Fibroblast of skin of left biceps (primary cell): Measurements from ENCODE around the gene CD2BP2.

Experiments
- DNase-seq, 2 experiments: peaks; one replicate each; pipeline ENCODE4 v3.0.0-alpha.2; 2013; ENCODE audit warnings: low read depth in 2 of 2

Gene CD2BP2

DNA sequence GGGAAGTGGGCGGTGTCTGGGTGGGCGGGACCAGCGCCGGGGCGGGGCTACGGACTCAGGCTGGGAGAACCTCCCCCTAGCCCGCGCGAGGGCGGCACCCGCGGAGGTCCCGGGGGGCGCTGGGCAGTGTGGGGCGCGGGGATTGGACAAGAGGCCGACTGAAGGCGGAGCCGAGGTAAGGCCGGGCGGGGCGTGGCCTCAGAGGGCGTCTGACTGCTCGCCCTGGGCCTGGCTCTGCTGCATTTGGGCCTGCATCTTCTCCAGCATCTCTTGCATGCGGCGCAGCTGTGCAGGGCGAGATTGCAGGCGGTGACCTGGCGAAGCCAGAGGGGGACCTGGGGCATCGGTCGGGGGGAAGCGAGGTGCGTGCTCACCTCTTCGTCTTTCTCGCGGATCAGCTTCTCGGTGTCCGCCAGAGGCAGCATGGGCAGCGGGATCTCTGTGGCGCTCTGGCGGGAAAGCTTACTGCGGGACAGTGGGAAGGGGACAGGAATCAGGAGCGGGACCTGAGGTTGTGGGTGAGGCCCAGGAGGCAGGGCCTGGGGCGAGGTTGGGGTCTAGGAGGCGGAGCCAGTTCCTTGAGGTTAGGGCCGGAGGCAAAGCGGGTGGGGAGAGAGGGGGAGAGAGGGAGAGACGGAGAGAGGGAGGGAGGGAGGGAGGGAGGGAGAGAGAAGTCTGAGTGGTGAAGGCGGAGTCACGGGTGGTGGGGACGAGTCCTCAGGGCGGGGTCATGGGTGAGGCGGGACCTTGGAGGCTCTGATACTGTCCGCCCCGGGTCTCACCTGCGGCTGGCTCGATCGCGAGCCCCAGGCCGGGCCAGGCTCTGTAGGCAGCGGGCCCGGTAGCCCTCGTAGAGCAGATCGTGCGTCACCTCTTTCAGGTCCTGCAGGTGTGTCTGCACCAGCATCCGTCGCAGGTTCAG lies 23.4 kb upstream of the CD2BP2 start:
- peak; percentile 94 to 95 for DNase-seq

DNA sequence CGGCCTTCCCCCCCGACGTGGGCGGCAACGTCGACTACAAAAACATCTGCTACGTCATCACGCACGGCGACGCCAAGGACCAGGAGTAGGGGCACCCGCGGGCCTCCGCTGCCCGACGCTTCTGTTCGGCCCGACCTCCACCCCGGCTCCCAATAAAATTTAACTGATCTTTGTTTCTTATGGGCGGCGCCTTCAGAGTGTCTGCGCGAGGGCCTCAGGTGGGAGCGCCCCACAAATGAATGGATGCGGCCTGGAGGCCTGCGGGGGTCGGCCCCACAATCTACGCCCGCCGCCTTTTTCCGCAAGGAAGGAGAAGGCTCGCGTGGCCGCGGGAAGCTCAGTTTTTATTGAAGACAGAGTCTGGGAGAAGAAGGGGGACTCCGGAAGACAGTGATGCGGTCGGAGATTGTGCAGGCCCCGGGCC lies 22.7 kb upstream of the CD2BP2 start:
- peak; percentile 73 for DNase-seq

DNA sequence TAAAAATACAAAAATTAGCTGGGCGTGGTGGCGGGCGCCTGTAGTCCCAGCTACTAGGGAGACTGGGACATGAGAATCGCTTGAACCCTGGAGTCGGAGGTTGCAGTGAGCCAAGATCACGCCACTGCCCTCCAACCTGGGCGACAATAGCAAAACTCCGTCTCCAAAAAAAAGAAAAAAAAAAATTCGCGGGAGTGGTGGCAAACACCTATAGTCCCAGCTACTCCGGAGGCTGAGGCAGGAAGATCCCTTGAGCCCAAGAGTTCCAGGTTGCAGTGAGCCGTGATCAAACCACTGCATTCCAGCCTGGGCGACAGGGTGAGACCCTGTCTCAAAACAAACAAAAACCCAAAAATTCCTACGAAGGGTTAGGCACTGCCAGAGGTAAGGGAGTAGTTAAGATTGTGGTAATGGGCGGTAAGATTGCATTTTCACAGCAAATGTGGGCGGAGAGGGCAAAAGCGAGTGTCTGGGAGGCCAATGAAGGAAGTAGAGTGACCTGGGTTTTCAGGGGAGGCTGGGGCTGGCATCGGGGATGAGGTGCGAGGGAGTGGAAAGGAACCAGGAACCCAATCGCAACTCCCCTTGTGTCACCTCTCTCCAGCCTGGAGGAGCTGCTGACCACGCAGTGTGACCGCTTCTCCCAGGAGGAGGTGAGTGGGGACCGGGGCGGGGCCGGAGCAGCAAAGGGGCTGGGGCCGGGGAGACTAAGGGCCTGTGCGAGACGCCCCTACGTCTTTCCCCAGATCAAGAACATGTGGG lies 22.1 kb upstream of the CD2BP2 start:
- no peak for DNase-seq

DNA sequence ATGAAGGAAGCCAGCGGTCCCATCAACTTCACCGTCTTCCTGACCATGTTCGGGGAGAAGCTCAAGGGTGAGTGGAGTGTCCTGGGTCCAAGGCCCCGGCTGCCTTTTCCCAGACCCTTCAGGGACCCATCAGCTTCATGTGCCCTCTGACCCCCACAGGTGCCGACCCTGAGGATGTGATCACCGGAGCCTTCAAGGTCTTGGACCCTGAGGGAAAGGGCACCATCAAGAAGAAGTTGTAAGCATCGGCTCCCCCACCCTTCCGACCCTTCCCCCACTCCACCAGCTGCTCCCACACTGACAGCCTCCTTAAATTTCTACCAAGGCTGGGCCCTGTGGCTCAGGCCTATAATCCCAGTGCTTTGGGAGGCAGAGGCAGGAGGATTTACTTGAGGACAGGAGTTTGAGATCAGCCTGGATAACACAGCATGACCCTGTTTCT lies 21.4 kb upstream of the CD2BP2 start:
- DNase-seq: no peak

DNA sequence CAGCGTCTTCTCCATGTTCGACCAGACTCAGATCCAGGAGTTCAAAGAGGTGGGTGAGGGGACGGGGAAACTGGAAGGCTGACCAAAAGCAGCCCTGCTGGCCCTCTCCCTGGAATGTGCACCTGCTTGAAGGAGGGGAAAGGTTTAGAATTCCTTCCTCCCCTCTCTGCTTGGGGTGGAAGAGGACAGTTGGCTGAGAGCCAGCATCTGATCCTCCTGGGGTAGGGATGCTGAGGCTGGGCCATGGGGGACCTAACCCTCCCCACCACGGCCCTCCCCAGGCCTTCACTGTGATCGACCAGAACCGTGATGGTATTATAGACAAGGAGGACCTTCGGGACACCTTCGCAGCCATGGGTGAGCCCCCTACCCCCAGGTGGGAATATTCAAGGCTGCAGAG lies 20.8 kb upstream of the CD2BP2 start:
- no peak for DNase-seq

DNA sequence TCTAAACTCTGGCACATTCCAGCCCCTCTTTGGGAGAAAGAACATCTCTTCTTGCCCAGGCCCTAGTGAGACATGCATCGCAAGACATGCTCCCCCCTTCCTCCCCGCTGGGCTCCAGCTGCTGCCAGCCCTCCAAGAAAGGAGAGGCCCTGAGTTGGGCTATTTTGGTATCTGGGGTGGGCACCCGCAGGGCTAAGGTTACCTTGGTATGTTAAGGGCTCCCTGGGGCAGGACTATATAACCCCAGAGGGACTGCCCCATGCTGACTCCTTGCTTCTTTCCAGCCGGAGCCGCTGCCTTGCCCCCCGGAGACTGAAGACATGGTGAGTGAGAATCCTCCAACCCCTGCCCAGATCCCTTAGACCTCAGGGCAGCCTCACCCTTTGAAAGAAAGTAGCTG lies 19.4 kb upstream of the CD2BP2 start, which contains the start of gene MYL11:
TSS of gene MYL11 (plus strand) at position 265 of the 400 bp plus-strand sequence. CDS start at position 321, 56 bp downstream.
- no peak for DNase-seq

DNA sequence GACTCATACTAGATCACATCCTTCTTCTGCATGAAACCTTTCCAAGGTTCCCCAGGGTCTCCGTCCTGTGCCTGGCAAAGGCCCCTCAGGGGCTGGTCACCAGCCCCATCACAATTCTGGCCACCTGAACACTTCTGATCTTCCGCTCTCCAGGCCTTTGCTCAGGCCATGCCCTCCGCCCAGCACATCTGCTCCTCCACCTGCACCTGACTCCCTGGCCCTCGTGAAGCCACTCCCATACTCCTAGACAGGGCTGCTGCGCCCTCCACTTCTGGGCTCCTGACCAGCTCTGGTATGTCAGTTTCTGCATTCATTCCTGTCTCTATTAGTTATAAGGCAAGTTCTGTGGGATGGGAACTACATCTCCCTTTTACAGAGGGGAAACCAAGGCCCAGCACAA lies 17.6 kb upstream of the CD2BP2 start:
- DNase-seq: no peak

DNA sequence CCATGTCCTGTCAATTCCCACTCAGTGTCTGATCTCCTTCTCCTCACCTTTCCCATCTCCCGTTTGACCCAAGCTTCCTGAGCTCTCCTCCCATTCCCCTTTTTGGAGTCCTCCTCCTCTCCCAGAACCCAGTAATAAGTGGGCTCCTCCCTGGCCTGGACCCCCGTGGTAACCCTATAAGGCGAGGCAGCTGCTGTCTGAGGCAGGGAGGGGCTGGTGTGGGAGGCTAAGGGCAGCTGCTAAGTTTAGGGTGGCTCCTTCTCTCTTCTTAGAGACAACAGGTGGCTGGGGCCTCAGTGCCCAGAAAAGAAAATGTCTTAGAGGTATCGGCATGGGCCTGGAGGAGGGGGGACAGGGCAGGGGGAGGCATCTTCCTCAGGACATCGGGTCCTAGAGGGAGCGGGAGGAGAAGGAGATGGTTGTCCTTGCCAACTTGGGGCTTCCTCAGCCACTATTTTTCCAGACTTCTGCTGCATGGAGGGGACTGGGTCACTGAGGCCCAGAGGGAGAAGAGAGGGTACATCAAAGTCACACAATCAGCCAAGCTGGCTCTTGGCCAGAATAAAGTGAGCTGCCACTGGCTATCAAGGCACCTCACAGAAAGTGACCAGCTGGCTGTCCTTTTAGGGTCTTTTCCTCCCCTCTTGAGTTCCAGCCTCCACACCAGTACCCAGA lies 17.1 kb upstream of the CD2BP2 start:
- DNase-seq: no peak

DNA sequence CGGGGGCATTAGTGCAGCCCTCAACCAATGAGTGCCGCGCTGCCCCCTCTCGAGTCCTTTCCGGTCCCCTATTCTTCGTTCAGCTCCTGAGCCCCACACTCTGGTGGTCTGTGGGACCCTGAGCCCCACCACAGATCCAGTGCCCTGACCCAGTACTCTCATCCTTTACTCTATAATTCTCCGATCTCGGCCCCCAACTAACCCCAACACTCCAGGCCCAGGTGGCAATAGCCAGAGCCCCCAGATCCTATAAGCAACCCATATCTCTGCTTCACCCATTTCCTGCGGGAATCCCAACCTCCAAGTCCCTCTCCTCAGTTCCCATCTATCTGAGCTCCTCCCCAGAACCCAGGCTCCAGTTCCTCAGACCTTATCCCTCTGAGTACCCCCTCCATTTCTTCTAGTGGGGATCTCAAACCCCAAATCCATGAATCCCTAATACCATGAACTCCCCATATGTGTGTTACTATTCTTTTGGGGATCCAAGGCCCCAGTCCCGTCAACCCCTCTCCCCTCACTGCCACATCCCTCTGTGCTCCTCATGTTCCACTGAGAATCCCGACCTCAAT lies 16.2 kb upstream of the CD2BP2 start:
- DNase-seq: no peak

DNA sequence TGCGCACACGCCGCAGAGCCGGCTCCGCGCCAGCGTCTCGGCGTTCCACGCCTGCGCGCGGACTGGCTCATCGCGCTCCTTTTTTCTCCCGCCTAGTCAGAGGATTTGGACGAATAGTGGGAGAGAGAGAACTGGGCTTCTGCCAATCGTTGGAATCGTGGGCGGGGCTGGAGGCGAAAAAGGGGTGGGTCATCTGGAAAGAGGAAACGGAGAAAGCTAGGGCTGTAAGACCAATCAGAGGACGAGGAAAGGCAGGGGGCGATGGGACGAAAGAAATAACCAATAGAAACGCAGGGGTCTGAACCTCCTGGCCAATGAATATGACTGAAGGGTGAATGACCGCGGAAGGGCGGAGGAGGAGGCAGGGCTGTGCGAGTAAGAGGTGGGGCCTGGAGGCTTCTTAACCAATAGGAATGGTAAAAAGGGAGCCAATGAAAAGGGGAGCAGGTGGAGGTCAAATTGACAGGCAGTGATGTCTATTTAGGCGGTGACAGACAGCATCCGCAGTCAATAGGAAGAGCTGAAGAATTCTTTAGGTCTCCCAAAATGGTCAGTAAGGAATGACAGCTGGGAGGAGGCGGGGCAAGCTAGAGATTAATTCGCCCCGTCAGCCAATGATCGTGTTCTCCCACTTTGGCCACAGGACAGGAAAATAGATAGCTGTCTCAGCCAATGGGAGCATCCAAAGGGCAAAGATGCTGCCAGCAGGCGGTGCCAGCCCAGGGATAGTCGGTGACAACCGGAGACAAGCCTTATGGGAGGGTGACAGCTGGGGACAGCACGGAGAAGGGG lies 15.5 kb upstream of the CD2BP2 start, which contains the start of gene TBC1D10B:
TSS of gene TBC1D10B (minus strand) at position 39 of the 792 bp plus-strand sequence. CDS start 311 bp downstream, outside the sequence.
- peak; percentile 100 for DNase-seq

DNA sequence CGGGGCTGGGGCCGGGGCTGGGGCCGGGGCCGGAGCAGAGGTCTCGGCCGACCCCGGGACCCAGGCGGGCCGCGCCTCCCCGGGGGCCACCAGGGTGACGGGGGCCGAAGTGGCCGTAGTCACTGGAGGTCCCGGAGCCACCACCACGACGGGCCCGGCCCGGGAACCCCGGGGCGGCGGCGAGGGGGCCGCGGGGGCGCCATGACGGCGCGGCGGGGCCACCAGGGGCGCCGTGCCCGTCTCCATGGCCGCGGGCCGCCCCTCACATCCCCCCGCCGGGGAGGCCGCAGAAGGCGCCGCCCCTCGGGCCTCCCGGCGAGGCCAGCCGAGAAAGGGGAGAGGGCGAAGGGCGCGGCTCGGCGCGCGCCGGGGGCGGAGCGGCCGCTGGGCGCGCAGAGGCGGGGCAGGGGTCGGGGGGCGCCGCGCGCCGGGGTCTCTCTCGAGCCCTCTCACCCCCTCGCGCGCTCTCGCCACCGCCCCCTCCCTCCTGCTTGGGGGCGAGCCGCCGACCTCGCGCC lies 14.9 kb upstream of the CD2BP2 start:
- no peak for DNase-seq

DNA sequence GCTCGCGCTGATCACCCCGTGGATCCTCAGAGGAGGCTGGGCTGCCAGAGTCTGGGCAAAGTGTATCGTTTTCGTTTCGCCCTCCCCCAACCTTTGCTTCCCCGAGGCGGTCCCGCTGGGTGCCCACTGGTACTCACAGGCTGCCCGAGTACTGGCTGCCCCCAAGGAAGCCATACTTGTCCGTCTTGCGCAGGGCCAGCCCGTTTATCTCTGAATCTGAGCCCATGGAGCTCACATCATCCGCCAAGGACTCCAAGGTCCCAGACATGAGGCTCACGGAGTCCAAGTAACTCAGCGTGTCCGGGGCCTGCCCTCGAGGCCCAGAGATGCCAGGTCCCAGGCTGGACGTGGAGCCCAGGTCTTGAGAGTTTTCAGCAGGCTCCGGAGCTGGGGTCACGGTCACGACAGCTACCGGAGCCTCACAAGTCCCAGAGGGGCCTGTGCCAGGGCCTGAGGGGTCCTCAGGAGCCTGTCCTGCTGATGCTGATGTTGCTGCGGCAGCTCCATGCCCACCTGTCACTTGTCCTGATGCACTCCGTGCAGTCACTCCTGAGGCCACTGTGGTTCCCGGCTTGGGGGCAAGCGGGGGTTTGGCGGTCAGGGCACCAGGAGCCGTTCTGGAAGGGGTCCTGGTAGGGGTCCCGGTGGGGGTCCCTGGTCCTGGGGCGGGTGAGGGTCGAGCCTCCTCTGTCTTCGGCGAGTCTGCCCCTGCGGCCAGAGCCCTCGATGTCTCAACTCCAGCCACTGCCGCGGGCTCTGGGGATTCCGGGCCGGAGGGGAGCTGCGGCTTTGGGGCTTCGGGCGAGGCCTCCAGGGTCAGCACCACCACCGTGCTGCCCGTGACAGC lies 14.2 kb upstream of the CD2BP2 start:
- no peak for DNase-seq

DNA sequence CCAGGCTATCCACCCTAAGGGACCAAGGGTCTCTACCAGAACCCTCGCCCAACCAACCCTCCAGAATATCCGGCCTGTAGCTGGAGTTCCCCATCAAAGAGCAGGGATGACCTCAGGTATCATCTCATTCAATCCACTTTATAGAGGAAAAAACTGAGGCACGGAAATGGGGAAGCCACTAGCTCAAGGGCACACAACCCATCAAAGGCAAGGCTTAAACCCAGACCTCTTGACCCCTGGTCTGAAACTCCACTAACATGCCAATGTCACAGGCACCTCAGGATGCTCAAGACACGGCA lies 13.6 kb upstream of the CD2BP2 start:
- DNase-seq: no peak

DNA sequence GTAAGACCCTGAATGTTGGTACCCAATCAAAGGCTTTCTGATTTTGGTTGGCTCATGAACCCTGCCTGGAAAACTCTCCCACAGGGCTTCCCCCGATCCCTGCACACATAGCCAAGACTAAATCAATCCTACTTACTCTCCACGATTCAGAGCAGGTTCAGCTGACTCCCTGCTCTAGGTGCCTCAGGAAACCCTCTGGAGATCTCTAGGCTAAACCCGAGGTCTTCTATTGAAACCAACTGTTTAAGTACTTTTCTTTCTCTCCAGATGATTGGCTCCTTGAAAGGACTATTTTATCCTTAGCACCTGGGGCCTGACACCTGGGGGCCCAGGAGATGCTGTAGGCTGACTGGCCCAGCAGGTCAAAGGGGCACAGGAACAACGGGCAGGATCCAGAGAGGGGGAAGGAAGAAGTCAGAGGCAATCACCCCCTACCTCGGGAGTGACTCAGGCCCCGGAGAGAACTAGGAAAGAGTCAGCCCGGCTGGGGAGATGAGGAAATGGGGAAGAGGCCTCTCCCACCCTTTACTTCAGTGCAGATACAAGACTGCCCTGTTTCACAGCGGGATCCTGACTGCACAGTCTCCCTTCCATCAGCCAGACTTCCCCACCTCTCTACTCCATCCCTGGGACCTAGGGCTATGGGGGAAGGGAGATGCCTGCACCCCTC lies 13.1 kb upstream of the CD2BP2 start:
- DNase-seq: no peak

DNA sequence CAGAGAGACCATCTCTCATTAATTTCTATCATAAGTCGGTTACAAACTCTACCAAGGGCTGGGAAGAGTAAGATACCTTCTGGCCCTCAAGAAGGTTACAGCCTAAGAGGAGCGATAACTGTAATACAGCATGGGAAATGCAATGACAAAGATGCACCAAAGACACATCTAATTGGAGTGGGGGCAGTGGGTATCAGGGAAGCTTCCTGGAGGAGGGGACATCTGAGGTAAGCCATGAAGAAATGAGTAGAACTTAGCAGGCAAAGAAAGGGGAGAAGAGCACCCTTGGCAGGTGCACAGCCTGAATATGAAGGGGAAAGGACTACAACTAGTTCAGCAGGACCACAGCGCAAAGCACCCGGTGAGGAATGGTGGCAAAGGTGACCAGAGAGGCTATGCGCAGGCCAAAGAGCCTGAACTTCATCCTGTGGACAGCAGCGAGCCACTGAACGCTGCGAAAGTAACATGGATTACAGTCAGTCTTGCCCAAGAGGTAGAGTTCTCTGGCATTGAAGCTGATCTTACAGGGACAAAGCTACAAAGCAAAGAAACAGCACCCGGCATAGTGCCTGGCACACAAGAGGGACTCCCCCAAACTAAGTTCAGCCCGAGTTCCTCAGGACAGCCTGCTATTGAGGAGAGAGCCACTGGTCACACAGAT lies 12.4 kb upstream of the CD2BP2 start:
- no peak for DNase-seq

DNA sequence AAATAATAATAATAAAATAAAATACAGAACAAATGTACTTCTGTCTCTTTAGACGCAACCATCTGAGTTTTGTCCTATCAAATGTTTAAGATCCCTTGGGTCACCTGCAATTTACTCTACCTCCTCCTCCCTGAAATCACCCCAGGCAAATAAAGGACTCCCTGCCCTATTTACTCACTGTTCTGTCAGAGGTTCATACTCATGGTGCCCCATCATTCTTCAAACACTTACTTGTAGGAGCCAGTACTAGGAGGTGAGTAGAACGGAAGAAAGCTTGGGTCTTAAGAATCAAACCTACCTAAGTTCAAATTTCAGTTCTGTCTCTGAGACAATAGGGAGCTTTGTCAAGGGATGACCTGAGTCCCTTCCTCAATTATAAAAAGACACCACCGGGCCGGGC lies 11.4 kb upstream of the CD2BP2 start:
- DNase-seq: no peak

DNA sequence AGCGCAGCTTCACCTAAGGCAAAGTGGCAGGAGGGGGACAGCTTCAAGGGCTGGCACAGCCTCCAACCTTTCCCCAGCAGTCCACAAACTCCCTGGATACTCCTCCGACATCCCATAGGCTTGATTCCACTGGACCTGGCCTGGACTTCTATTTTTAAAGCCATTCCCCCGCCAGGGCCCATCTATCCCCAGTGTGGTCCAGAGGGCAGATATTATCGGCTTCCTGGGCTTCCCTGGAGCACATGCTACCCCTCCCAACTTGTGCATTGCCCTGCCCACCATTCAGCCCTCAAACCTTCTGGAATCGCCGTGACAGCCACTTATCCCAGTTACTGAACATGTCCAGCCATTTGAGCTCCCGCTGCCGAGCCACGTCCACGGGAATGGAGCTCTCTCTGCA lies 10.1 kb upstream of the CD2BP2 start:
- DNase-seq: no peak

DNA sequence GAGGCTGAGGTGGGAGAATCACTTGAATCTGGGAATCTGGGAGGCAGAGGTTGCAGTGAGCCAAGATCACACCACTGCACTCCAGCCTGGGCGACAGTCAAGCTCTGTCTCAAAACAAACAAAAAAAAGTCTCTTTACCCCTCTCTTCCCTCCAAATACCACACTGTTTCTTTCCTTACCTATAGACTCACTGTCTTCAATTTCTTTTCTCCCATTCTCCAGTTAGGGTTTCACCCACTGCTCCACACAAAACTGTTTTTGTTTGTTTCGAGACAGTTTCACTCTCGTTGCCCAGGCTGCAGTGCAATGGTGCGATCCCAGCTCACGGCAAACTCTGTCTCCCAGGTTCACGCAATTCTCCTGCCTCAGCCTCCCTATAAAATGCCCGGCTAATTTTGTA lies 6.1 kb upstream of the CD2BP2 start:
- no peak for DNase-seq

DNA sequence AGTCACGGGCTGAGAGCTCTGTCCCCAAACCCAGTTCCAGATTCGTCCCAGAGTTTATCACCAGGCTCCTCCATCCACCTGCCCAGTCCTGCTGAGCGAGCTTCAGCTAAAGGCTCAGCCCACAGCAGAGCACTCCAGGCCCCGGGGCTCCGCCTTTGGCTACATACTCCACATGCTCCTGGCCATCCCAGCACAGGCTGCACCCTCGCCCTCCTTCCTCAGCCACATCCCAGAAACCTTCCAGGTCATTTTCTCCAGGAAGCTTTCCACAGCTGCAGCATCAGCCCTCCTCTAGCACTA lies 4.7 kb upstream of the CD2BP2 start:
- DNase-seq: no peak
